HG03064 (cell line): ENCODE results near the gene ZDHHC1.

Source experiments
- ATAC-seq: cut with Tn5 transposase; IDR thresholded peaks from one replicate; pipeline ENCODE4 v1.9.1; 2021; ENCODE audit warnings: low read depth; ENCODE audit not compliant: unreplicated experiment

The ZDHHC1 gene

DNA sequence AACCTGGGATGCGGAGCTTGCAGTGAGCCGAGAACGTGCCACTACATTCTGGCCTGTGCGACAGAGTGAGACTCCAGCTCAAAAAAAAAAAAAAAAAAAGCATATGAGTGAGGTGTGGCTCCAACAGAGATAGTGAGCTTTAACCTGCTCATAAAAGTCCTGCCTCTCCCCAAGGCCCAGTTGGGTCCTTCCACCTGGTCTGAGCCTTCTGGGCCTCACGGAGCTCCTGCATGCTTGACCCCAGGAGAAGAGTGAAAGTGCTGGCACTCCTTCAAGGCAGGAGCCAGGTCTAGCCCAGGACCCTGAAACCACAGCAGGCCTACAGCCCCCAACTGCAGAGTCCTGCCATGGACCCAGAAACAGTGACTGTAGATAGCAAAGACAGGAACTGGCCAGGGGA lies 32.3 kb upstream of the ZDHHC1 start:
- no peak for ATAC-seq

DNA sequence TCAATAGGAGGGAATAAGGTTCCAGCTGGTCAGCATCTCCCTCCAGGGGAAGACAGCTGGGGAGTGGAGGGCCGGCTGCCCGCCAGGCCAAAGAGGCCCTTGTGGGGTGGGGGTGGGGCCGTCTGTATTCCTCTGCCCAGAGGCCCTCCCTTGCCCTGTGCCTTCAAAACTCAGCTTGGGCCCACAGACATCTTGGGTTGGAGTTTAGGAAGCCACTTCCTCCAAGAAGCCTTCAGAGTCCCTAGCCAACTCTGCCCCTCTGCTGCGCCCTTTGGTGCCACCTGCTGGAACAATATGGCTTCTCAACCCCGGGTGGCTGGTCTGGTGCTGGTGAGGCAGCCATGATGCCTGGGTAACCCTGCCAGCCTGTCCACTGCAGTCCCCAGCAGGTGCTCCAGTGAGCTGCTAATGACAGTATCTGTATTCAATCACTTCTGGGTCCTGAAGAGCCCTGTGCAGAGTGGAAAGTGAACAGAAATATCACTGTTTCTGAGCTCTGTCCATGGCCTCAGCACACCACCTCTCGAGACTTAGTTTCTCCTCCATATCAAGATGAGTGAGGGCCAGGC lies 31.3 kb upstream of the ZDHHC1 start:
- ATAC-seq, result no peak

DNA sequence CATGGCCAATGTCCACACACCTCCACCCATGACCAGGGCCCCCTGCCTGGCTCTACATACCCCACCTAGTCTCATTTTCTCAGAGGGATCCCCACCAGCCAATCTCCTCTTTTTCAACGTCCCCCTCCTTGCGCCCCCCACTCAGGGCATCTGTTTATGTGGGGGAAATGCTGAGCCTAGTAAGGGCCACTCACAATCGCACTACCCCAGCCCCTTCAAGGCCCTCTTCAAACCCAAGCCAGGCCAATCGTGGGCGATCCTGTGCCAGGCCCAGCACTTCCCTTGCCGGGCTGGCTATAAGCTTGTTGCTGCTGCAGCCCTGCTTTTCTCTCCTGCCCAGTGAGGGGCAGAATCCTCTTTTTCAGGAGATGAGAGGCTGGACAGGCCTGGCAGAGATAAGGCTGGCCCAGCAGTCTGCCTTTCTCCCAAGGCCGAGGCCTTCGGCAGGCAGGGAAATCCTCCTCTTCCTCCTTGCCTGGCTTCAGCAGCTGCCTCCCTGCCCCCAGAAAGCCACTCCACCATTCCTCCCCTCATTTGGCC lies 30.8 kb upstream of the ZDHHC1 start:
- ATAC-seq, result no peak

DNA sequence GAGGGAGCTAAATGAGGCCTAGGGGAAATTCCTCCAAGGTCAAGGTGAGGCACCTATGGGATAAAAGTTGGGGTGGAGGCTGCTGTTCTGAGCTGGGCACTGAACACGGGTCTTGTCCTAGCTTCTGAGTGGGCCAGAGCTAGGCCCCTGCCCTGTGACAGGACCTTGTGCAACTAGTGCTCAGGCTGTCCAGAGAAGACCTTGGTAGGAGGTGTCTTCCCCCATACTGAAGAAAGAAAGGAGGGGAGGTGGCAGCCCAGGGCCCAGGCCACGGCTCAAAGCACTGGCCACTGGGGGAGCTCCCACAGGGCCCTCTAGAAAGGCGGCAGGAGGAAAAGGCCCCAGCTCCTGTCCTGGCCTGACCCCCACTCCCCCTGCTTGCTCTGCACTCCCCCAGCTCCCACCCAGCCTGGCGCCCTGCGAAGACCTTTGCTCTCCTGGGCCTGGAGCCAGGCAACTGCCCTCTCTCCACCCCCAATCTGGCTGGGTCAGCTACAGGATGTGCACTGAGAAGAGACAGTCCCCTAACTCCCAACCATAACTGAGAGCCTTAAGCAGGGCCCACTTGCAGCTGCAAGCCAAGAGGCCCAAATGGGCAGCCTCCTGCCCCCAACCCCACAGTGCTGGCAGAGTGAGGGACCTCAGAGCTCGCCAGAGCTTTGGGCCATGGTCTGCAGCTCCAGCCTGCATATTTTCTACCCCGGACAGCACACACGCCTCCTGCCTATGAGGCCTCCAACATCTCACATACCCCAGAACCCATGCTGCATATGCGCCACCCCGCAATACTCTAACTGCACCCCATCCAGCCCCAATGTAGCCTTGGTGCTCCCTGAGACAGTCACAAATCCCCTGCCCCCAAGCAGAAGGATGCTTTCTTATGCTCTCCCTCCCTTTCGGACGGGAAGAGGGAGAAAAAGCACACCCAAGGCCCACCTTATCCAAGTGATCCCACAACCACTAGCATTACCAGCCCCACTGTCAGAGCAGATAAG lies 29.9 kb upstream of the ZDHHC1 start:
- ATAC-seq, result no peak

DNA sequence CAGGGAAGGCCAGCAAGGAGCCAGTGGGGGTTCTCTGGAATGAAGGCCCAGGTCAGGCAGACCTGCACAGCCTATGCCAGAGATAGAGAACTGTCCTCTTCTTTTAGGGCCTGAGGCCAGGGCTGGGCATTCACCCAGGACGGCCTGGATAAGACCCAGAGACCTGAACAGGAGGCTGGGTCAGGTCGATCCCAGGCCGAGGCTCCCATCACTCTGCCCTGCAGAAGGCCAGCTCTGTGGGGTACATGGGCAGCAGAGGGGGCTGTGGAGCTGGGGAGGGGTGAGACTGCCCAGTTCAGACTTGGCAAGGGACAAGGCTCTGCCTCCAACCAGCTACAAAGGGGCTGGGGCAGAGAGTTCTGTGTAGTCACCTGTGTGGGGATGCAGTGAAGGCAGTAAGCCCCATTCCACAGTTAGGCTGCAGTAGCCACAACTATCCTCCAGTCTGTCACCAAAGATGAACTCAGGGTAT lies 29.2 kb upstream of the ZDHHC1 start:
- ATAC-seq, result no peak

DNA sequence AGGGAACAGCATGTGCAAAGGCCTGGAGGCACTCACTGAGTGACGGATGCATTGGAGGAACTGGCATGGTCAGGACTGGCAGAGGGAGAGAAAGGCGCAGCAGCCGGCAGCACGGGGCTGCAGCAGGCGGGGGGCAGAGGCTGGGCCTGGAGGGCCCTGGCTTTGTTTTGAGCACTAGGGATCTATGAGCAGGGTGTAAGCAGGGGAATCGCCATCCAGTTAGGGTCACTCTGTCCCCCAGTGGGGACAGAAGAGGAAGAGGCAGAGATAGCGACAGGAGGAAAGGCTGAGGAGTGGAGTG lies 28.8 kb upstream of the ZDHHC1 start:
- ATAC-seq, result no peak

DNA sequence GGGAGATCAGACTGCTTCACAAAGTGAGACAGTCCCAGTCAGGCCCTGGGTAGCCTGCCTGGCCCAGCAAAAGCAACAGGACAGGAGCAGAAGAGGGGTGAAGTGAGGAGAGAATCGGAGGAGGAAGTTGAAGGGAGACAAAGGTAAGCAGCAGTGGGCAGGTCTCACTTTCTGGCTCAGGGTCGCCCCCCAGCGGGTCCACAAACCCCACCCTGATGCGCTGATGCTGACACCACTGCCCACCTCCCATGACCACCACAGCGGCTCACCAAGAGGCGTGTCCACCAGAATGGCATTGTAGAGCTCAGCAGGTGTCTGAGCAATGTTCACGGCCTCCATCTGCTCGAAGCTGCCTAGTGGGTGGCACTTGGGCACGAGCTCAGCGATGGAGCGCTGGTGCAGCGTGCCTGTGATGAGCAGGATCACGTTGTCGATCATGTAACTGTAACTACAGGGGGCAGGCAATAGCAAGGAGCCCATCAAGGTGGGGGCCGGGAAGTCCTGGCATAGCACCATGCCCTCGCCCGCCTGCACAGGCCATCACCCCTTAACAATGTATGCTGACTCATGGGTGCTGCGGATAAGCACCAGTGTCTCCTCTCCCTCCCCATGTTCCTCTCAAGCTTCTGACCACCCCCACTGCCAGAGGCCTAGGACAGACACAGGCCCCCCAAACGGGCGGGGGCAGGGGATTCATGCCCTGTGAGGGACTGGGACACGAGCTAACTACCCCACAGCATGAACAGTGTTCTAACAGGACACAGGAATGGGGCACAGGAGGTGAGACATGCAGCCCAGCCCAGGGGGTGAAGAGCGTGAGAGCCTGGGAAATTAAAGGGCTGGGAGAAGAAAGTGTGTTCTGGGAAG lies 28.2 kb upstream of the ZDHHC1 start:
- no peak for ATAC-seq

DNA sequence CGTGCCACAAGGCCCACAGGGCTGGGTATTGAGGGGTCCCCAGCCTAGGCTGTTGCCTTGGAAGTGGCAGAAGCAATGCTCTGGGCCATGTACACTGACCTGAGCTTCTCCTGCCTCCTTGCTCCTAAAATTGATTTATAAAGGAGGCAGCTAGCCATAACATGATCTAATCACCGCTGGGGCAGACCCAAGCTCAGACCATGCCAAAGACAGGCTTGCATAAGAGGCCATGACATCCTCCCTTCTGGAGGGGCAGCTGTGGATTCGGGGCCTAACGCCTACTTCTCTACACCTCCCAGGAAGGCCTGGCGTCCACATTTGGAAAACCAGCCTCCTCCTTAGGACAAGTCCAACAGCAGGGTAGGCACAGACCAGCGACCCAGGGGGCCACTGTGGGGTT lies 27.0 kb upstream of the ZDHHC1 start:
- ATAC-seq, result no peak

DNA sequence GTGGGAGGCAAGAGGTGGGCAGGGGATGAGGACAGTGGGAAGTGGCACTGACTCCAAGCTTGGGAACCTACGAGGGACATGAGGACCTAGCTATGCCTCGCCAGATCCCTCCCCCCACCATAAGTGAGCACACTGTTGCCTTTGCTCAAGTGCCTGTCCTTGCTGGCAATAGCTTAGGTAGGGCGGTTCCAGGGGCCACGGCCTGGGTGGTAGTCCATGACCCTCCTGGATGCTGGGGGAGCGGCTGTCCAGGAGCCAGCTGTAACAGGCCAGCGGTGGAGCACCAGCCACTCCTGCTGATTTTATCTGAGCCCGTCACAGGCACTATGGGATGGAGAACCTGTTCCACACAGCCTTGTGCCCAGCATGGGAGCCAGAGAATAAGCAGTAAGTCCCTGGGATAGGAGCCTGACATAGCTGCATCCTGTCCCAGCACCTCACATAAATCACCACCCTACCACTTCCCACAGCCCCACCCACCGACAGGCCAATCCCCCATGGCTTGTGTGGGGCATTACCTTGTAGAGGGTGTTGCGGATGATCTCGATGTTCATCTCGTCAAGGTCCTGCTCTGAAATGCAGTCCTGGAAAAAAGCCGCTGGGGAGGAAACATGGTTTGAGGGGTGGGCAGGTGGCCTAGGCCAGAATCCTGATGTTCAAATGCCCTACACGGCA lies 26.4 kb upstream of the ZDHHC1 start:
- ATAC-seq, result no peak

DNA sequence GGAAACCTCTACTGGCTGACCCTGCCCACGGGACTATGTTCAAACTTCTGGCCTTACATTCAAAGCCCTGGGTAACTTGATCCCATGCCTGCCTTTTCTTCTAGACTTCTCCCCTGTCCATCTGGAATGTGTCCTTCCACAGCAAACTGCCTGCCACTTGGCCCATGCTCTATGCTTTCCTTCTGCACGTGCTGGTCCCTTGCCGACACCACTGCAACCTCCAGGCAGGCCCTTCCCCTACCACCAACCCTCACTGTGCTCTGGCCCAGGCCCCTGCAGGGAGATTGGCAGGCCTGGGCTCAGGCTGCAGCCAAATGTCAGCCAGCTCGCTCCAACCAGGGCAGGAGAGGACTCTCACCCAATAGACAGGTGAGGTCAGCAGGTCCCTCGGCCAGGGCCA lies 25.6 kb upstream of the ZDHHC1 start:
- ATAC-seq, result no peak

DNA sequence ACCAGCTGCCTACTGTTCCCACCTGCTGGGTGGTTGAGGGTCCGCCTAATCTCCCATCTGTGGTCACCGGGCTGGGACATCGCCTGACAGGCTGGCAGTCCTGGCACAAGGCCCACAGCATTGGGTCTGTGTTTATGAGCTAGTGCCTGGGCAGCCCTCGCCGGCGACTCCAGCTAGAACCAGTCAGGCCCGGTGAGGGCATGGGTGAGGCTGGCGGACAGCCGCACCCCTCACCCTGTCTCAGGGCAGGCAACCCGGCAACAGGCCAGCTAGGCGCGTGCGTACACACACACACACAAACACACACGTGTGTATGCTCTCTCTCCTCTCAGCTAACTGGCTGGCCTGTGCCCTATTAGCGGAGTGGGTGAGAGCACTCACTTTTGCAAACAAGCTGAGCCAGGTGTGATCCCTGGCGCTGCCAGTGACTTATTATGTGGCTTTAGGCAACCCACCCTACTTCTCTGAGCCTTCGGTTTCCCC lies 25.0 kb upstream of the ZDHHC1 start:
- ATAC-seq, result no peak

DNA sequence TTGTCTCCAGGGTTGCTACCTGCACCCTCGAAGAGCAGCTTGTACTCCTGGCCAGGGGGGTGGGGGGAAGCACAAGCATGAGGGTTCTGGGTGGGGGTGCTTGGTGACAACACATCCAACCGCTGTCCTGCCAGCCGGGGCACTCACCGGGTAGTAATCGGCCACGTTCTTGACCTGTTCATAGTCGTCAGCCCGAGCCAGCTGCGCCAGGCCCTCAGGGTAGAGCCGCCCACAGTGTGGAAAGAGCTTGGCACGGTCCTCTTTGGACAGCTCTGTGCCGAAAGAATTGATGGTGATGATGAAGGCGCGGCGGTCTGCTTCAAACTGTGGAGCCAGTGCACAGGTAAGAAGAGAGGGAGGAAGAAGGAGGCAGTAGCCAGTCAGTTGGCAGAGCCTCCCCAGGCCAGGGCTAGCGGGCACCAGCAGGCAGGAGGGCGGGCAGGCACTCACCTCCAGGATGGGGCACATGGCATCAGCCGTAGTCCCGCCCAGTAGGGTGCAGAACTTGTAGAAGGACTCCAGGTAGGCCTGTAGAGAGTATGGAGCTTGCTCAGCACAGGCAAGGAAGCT lies 22.6 kb upstream of the ZDHHC1 start:
- ATAC-seq, result no peak

DNA sequence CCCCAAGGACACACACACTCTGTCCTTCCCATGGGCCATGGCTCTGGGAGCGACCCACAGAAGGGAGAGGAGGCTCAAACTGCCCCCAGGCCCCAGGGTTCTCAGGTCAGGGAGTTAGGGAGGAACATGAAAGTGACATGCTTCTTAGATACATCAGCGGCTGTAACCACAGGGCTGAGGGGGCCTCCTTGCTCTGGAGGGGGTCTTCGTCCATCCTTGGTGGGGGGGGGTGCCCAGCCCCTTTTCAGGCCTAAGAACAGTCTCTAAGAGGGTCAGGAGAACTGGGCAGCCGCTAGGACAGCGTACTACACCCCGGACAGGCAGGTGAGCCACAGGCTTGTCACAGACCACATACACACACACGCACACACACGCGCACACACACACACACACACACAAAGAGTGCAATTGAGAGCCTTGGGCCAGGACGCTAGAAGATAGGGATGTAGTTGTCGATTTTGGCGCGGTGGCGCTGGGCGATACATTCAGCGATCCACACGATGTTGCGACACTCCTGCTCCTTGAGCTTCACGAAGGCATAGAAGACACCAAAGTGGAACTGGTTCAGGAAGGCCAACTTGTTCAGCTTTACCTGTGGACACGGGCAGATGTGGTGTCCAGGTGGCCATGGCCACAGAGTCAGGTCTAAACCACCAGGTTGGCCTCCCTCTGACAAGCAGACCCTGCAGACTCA lies 22.0 kb upstream of the ZDHHC1 start:
- ATAC-seq, result no peak

DNA sequence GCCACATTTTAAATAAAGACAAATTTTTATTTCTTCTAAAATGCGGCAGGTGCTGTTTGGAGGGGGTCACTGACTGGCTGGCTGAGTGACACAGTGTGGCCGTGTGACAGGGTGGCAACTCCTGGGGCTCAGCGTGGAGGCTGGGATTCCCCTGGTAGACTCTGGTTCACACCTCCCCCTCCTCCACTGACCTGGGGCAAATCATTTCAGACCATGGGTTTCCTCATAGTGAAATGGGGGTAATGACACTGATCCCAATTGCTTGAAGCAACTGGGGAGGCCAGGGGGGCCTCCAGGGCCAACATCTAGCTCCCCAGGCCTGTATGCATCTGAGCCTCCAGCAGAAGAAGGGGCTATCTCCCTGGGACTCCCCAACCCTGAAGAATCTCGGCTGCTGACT lies 21.2 kb upstream of the ZDHHC1 start:
- ATAC-seq, result no peak

DNA sequence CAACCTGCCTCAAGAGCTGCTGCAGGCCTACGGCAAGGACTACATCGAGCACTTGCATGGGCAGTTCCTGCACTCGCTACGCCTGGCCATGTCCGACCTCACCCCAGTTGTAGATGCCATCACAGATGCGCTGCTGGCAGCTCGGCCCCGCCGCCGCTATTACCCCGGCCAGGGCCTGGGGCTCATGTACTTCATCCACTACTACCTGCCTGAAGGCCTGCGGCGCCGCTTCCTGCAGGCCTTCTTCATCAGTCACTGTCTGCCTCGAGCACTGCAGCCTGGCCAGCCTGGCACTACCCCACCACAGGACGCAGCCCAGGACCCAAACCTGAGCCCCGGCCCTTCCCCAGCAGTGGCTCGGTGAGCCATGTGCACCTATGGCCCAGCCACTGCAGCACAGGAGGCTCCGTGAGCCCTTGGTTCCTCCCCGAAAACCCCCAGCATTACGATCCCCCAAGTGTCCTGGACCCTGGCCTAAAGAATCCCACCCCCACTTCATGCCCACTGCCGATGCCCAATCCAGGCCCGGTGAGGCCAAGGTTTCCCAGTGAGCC lies 20.4 kb upstream of the ZDHHC1 start:
- no peak for ATAC-seq

DNA sequence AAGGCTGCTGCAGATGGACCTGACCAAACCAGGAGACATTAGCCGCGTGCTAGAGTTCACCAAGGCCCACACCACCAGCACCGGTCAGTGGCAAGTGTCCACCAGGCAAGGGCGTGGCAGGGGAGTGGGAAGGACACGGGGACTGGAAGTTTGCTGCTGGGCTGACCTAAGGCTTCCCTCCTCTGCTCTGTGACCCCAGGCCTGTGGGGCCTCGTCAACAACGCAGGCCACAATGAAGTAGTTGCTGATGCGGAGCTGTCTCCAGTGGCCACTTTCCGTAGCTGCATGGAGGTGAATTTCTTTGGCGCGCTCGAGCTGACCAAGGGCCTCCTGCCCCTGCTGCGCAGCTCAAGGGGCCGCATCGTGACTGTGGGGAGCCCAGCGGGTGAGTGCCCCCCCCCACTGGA lies 19.5 kb upstream of the ZDHHC1 start:
- ATAC-seq, result no peak

DNA sequence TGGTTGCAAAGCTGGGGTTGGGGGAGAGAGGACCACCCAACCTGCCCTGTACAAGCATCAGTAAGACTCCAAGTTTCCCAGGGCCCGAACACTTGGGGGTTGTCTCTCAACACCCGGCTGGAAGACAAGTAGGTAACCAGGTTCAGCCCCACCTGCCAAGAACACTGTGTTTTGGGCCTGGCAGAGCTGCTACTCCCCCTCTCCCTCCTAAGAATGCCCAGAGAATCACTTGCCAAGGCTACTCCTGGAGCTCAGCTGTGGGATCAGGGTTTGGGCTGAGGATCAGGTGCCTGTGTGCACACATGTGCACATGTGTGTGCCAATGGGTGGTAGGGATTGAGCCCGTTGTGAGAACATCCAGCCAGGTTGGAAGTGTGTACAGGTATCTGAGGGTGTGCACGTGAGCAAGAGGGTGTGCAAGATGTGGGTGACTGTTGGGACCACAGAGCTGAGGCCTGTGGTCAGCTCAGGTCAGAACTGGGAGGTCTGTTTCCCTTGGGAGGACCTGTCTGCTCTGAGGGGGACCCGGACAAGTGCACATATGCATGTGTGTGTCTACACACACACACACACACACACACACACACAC lies 16.9 kb upstream of the ZDHHC1 start:
- no peak for ATAC-seq

DNA sequence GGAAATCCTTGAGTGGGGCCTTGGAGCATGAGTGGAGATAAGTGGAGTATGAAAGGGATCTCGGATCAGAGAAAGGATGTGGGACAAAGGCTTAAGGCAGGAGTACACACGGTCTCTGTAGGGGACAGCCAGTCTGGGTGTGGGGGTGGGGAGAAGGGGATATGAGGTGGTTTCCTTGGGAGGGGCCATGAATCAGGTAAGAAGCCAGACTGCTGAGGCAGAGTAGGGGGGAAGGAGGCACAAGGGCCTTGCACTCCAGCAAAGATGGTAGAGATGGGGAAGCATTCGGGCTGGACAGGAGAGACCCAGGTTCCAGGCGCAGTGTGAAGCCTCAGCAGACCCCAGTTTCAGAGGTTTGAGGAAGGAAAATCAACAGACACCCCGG lies 16.2 kb upstream of the ZDHHC1 start:
- no peak for ATAC-seq
